ENCODE data around the gene CHTF8. TPM values are rescaled to one million over a fixed set of nuclear protein-coding genes. Genes with fewer than 3 reads are reported as not detected.

The CHTF8 gene
- polyA plus RNA-seq, 1 of the 3 experiments (the other 2 are of a cell fraction): 83.0 TPM

- H3K4me3 ChIP-seq (ENCODE audit: low read depth in 2 of 2, low read length in 1 of 2): peak overlapping the region; percentile 85 to 88
- ChIA-PET POLR2A (interaction anchor here (0.6 to 1.8 kb wide), 3 partner anchors 9 to 231 kb away, joined by 3 to 5 read pairs (median 3); no protein-coding TSS in a partner anchor), CTCF (interaction anchor here (1.5 to 2.7 kb wide), 5 partner anchors 8 to 288 kb away, joined by 6 to 17 read pairs (median 9); partner anchors contain the start of gene TANGO6)
- peak overlapping the region; percentile 86 to 97 for H3K27ac ChIP-seq (ENCODE audit: low read depth in 2 of 2, low read length in 1 of 2)
- H3F3A ChIP-seq (replicated peaks; ENCODE audit: insufficient read depth): peaks cover 4% of the 10 kb centered on the region
- WGBS (ENCODE audit: low lambda C conversion rate): 1% methylated on average over 53 of the region's 53 CpGs
- H3K36me3 ChIP-seq (replicated peaks in 1 of 2; ENCODE audit: control insufficient read depth in 1 of 2, insufficient read depth in 2 of 2, low read length in 1 of 2): peaks cover 23 to 35% of the 10 kb centered on the region in 2 experiments
- H4K20me1 ChIP-seq (ENCODE audit: insufficient read depth): peaks cover 25% of the 10 kb centered on the region
- H3K9ac ChIP-seq: peak overlapping the region; percentile 93
- H3K79me2 ChIP-seq (ENCODE audit: insufficient read depth): peaks cover 96% of the 10 kb centered on the region
- no peaks in the 10 kb centered on the region for H3K27me3 ChIP-seq (ENCODE audit: insufficient read depth)
- H3K9me3 ChIP-seq: no peaks in the 10 kb centered on the region
- DNase-seq: peak; percentile 99
- no peaks in the 10 kb centered on the region for H3K9me2 ChIP-seq
- H3K4me1 ChIP-seq (ENCODE audit: control insufficient read depth in 1 of 2, insufficient read depth in 2 of 2, low read depth in 1 of 2, low read length in 1 of 2): peaks cover 11 to 14% of the 10 kb centered on the region in 2 experiments; a peak in 3 of 4 replicates
- TF ChIP-seq EP300 (IDR thresholded peaks at IDR 0.05; ENCODE audit: borderline replicate concordance in 1 of 2, low read depth in 1 of 2, low read length in 1 of 2): peak in 1 of 2 experiments; percentile 44; a peak in 1 of 4 replicates
- TF ChIP-seq SIN3A (IDR thresholded peaks at IDR 0.05; ENCODE audit: borderline replicate concordance, low read depth, low read length): 0 out of 2 replicates have a peak, but pooled peaks have one; percentile 53
- peak; percentile 58; the same call in 1 of the 2 replicates for TF ChIP-seq TAF1 (IDR thresholded peaks at IDR 0.05; ENCODE audit: borderline replicate concordance, low read depth, low read length)
- TF ChIP-seq RAD21 (IDR thresholded peaks at IDR 0.05; ENCODE audit: low read length): no peak
- peak; percentile 72 for TF ChIP-seq CHD2 (IDR thresholded peaks at IDR 0.05; ENCODE audit: low read length, partially characterized antibody)
- H3K4me2 ChIP-seq: peak overlapping the region; percentile 74
- no peak overlapping the region for H2AFZ ChIP-seq (ENCODE audit: low read depth)
These were observed 457 bp downstream of the CHTF8 start for GRCh38 chr16:69131839-69132423.

- H3K4me1 ChIP-seq (ENCODE audit: control insufficient read depth in 1 of 2, insufficient read depth in 2 of 2, low read depth in 1 of 2, low read length in 1 of 2): peaks cover 11 to 14% of the 10 kb centered on the region in 2 experiments; a peak in 3 of 4 replicates
- WGBS (ENCODE audit: low lambda C conversion rate): 1% methylated on average over 15 of the region's 15 CpGs
- H3K9me2 ChIP-seq: no peaks in the 10 kb centered on the region
- H3K4me2 ChIP-seq: peak overlapping the region; percentile 74
- no peak for TF ChIP-seq REST (IDR thresholded peaks at IDR 0.05; ENCODE audit: low read depth, low read length)
- TF ChIP-seq ELF1 (IDR thresholded peaks at IDR 0.05): 0 out of 2 replicates have a peak, but pooled peaks have one; percentile 1
- TF ChIP-seq MXI1 (IDR thresholded peaks at IDR 0.05; ENCODE audit: low read depth, low read length): peak; percentile 9; the same call in 1 of the 2 replicates
- H3K36me3 ChIP-seq (replicated peaks in 1 of 2; ENCODE audit: control insufficient read depth in 1 of 2, insufficient read depth in 2 of 2, low read length in 1 of 2): peaks cover 20 to 34% of the 10 kb centered on the region in 2 experiments
- H3K9ac ChIP-seq: peak overlapping the region; percentile 93
- no peak overlapping the region for H2AFZ ChIP-seq (ENCODE audit: low read depth)
- H3K27me3 ChIP-seq (ENCODE audit: insufficient read depth): no peaks in the 10 kb centered on the region
- peak; percentile 76 for DNase-seq
- peaks cover 29% of the 10 kb centered on the region for H4K20me1 ChIP-seq (ENCODE audit: insufficient read depth)
- H3F3A ChIP-seq (replicated peaks; ENCODE audit: insufficient read depth): peaks cover 6% of the 10 kb centered on the region
- peak overlapping the region; percentile 79 to 88 for H3K4me3 ChIP-seq (ENCODE audit: low read depth in 2 of 2, low read length in 1 of 2)
- ChIA-PET POLR2A (interaction anchor here (0.5 to 0.6 kb wide), 2 partner anchors 86 to 231 kb away, joined by 3 read pairs; no protein-coding TSS in a partner anchor), CTCF (no interaction called here)
- no peaks in the 10 kb centered on the region for H3K9me3 ChIP-seq
- peak overlapping the region; percentile 86 to 97 for H3K27ac ChIP-seq (ENCODE audit: low read depth in 2 of 2, low read length in 1 of 2)
- H3K79me2 ChIP-seq (ENCODE audit: insufficient read depth): peaks cover 96% of the 10 kb centered on the region
These were observed 1.1 kb downstream of the CHTF8 start for GRCh38 chr16:69131167-69131838.

Data from SK-N-SH (cell line).